Astrocyte of the spinal cord (primary cell): ENCODE results near the gene ZNF853.

Experiments used
- DNase-seq: peaks from one replicate; pipeline ENCODE4 v3.0.0; 2011; ENCODE audit warnings: low read depth, low spot score
- H3K4me3 ChIP-seq: 2 replicates; pipeline ENCODE4 v1.5.1; 2011; ENCODE audit warnings: low read depth, mild to moderate bottlenecking, low read length, moderate library complexity
- in situ Hi-C: cut with HindIII; loops from 2 replicates; pipeline ENCODE4 v1.10.0; 2017; ENCODE audit warnings: low sequenced_read_pairs
- TF ChIP-seq, protein P1 (sequence below): IDR thresholded peaks from 2 replicates; pipeline ENCODE4 v1.5.1; 2012; ENCODE audit warnings: low read depth, mild to moderate bottlenecking, low read length, inconsistent platforms

ZNF853 gene

DNA sequence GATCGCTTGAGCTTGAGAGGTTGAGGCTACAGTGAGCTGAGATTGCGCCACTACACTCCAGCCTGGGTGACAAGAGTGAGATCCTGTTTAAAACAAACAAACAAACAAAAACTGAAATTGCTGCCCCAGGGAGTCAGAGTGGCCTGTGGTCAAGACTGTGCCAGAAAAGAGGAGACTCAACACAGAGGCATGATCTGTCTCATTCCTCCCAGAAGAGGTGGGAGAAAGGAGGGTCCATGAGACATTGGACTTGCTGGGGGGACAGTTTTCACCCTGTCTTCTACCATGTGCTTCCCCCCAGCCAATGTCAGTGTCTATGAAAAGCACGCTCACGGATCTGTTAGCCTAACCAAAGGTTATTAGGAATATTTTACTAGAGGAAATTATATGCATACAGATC, 3.2 kb downstream of the ZNF853 start:
- DNase-seq = no peak
- H3K4me3 ChIP-seq = no peak overlapping the region
- in situ Hi-C loops = no loop called here
- TF ChIP-seq, protein P1, sequence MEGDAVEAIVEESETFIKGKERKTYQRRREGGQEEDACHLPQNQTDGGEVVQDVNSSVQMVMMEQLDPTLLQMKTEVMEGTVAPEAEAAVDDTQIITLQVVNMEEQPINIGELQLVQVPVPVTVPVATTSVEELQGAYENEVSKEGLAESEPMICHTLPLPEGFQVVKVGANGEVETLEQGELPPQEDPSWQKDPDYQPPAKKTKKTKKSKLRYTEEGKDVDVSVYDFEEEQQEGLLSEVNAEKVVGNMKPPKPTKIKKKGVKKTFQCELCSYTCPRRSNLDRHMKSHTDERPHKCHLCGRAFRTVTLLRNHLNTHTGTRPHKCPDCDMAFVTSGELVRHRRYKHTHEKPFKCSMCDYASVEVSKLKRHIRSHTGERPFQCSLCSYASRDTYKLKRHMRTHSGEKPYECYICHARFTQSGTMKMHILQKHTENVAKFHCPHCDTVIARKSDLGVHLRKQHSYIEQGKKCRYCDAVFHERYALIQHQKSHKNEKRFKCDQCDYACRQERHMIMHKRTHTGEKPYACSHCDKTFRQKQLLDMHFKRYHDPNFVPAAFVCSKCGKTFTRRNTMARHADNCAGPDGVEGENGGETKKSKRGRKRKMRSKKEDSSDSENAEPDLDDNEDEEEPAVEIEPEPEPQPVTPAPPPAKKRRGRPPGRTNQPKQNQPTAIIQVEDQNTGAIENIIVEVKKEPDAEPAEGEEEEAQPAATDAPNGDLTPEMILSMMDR = no peak

DNA sequence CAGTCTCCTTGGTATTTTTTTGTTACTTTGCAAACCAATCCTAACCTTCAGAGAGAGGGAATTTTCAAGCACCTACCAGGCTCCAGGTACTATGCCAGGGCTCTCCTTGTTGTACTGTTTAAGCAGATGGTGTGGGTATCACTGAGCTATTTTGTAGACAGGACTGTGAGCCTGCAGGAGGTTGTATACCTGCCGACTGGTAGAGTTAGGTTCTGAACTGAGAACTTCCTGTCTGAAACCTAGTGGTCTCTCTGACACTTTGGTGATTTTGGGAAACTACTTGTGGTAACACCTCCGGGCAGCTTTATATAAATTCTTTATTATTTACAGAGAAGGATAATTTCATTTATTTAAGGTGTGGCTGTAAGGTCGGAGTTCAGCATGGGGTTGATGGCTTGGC, 4.6 kb downstream of the ZNF853 start:
- no peak for DNase-seq
- in situ Hi-C loops = no loop called here
- H3K4me3 ChIP-seq = no peak overlapping the region
- TF ChIP-seq, protein P1 = no peak

DNA sequence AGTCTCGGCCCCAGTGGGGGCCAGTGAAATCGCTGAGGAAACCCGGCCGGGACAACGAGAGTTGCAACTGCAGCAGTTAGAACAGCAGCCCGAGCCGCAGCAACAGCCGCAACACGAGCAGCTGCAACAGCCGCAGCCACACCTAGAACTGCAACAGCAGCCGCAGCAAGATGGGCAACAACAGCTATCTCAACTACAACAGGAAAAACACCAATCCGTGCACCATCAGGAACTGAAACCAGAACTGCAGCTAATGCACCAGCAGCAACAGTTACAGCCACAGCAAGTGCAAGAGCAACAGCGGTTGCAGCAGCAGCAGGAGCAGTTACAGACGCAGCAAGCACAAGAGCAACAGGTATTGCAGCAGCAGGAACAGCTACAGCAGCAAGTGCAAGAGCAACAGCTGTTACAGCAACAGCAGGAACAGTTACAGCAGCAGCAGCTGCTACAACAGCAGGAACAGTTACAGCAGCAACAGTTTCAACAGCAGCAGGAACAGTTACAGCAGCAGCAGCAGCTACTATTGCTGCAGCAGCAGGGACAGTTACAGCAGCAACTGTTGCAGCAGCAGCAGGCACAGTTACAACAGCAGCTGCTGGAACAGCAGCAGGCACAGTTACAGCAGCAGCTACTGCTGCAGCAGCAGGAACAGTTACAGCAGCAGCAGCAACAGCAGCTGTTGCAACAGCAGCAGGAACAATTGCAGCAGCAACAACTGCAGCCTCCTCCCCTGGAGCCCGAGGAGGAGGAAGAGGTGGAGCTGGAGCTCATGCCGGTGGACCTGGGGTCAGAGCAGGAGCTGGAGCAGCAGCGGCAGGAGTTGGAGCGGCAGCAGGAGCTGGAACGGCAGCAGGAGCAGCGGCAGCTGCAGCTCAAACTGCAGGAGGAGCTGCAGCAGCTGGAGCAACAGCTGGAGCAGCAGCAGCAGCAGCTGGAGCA, 6.1 kb downstream of the ZNF853 start:
- no peak overlapping the region for H3K4me3 ChIP-seq
- DNase-seq = no peak
- TF ChIP-seq, protein P1 = no peak
- in situ Hi-C loops = no loop called here

DNA sequence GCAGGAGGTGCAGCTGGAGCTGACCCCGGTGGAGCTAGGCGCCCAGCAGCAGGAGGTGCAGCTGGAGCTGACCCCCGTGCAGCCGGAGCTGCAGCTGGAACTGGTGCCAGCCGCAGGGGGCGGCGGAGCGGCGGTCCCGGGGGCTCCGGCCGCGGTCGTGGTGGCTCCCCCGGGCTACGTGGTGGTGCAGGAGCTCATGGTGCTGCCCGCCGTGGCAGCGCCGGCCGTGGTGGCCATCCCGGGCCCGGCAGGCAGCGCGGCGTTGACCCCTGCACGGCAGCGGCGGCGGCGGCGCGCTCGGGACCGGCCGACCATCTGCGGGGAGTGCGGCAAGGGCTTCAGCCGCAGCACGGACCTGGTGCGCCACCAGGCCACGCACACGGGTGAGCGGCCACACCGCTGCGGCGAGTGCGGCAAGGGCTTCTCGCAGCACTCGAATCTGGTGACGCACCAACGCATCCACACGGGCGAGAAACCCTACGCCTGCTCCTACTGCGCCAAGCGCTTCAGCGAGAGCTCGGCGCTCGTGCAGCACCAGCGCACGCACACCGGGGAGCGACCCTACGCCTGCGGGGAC, 6.8 kb downstream of the ZNF853 start:
- TF ChIP-seq, protein P1 = no peak
- DNase-seq = no peak
- H3K4me3 ChIP-seq = no peak overlapping the region
- in situ Hi-C loops = no loop called here

DNA sequence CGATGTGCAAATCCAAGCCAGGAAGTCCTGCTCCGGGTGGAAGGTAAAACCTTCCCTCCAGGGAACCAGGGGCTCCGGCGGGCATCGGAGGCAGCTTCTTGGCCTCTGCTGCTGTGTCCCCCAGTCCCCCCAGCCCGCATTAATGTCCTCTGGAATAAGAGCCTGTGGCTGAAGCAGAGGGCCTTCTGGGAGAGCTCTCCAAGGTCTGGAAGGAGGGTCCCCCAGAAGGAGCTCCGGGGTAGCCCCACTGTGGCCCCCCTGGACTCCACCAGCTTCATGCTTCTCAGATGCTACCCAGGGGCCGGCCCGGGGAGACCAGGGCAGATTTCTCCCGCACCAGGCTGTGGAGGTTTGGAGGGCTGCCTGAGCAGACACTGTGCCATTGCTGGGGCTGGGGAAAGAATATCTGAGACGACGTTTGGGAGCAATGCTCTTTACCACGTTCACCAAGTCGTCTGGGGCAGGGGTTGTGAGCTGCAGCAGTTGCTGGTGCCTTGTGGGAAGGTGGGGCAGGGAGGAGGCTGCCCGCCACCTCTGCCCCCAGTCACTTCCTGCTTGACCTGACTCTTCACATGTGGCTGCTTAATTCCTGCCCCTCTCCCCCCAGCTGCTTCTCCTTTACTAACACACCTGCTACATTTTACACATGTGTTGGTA, 8.3 kb downstream of the ZNF853 start:
- no peak overlapping the region for H3K4me3 ChIP-seq
- DNase-seq = no peak
- in situ Hi-C loops = no loop called here
- TF ChIP-seq, protein P1 = no peak

DNA sequence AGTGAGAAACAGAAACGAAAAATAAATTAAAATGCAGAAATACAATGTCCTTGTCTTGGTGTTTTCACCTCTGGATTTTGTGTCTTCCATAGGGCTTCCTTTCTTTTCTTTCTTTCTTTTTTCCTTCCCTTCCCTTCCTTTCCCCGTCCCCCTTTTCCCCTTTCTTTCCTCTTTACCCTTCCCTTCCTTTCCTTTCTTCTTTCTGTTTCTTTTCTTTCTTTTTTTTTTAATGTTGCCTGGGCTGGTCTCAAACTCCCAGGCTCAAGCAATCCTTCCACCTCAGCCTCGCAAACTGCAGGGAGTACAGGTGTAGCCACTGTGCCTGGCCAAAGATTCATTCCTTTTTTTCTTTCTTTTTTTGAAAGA, 8.8 kb downstream of the ZNF853 start:
- DNase-seq = no peak
- H3K4me3 ChIP-seq = no peak overlapping the region
- TF ChIP-seq, protein P1 = no peak
- in situ Hi-C loops = no loop called here
